ENCODE results near the gene PPFIA1. TPM values are rescaled to one million over a fixed set of nuclear protein-coding genes. Genes with fewer than 3 reads are reported as not detected.

Gene PPFIA1
- total and polyA plus RNA-seq, 8 donors, result 14.9 to 28.7 (median 21.1) TPM

GRCh38 chr11:70229737-70230136 lies 40.8 kb upstream of the PPFIA1 start:
- FAIRE-seq, result no peak
- no peak for ATAC-seq
- TF ChIP-seq CTCF (IDR thresholded peaks at IDR 0.05), result no peak
- Histone ChIP-seq H3K27me3 (no peaks in the 10 kb centered on the region), H3K27ac (no peak overlapping the region), H3K9me3 (no peaks in the 10 kb centered on the region), H3K4me1 (no peaks in the 10 kb centered on the region), H3K4me3 (no peak overlapping the region), H3K36me3 (no peaks in the 10 kb centered on the region)
- intact Hi-C loops (cut with DNase I), result no loop called here
- 79 to 80% methylated on average over 10 of the region's 10 CpGs for WGBS, 2 donors
- no peak for DNase-seq

- DNase-seq, result no peak
- H3K4me3 ChIP-seq, result no peak overlapping the region
- H3K27ac ChIP-seq, result no peak overlapping the region
- H3K36me3 ChIP-seq, result no peaks in the 10 kb centered on the region
- intact Hi-C loops (cut with DNase I), result no loop called here
- WGBS, 2 donors, result 82 to 89% methylated on average over 8 of the region's 8 CpGs
- ATAC-seq, result no peak
- no peak for FAIRE-seq
- H3K4me1 ChIP-seq, result no peaks in the 10 kb centered on the region
- H3K9me3 ChIP-seq, result no peaks in the 10 kb centered on the region
- no peaks in the 10 kb centered on the region for H3K27me3 ChIP-seq
- TF ChIP-seq CTCF (IDR thresholded peaks at IDR 0.05), result no peak
Measured at GRCh38 chr11:70230151-70230839, 40.2 kb upstream of the PPFIA1 start.

GRCh38 chr11:70230840-70231710 lies 39.4 kb upstream of the PPFIA1 start:
- FAIRE-seq (no peak), ATAC-seq (no peak), DNase-seq (no peak)
- Histone ChIP-seq H3K27ac (no peak overlapping the region), H3K9me3 (no peaks in the 10 kb centered on the region), H3K4me3 (no peak overlapping the region), H3K36me3 (no peaks in the 10 kb centered on the region), H3K4me1 (no peaks in the 10 kb centered on the region), H3K27me3 (no peaks in the 10 kb centered on the region)
- 69 to 77% methylated on average over 22 of the region's 22 CpGs for WGBS, 2 donors
- intact Hi-C loops (cut with DNase I), result no loop called here
- no peak for TF ChIP-seq CTCF (IDR thresholded peaks at IDR 0.05)

- H3K27ac ChIP-seq, result peak overlapping the region in 1 of 4 donors; percentile 41
- intact Hi-C loops (cut with DNase I), result no loop called here
- no peak for FAIRE-seq
Measured at GRCh38 chr11:70233034-70233433, 37.5 kb upstream of the PPFIA1 start.

More at GRCh38 chr11:70233034-70233433, 37.5 kb upstream of the PPFIA1 start:
- DNase-seq, result no peak
- H3K4me1 ChIP-seq, result no peaks in the 10 kb centered on the region
- no peak for TF ChIP-seq CTCF (IDR thresholded peaks at IDR 0.05)
- H3K9me3 ChIP-seq, result no peaks in the 10 kb centered on the region
- ATAC-seq, result no peak
- no peak overlapping the region for H3K4me3 ChIP-seq
- no peaks in the 10 kb centered on the region for H3K36me3 ChIP-seq
- H3K27me3 ChIP-seq, result no peaks in the 10 kb centered on the region
